Activated T-cell treated with anti-CD3 and anti-CD28 coated beads, Interleukin-2, amount 50 U/mL, for 24 hours (primary cell): Measurements from ENCODE around the gene SHISAL1.

ENCODE experiments used
- DNase-seq: peaks from one replicate; pipeline ENCODE4 v3.0.0-alpha.2; 2020
- H3K27ac Mint-ChIP-seq: 2 replicates; pipeline ENCODE4 v1.8.0; 2020; ENCODE audit warnings: mild to moderate bottlenecking, mixed read lengths
- H3K27me3 Mint-ChIP-seq: 2 replicates; pipeline ENCODE4 v1.8.0; 2020; ENCODE audit warnings: mixed read lengths
- H3K36me3 Mint-ChIP-seq: 2 replicates; pipeline ENCODE4 v1.8.0; 2020; ENCODE audit warnings: low read depth, mixed read lengths
- H3K4me1 Mint-ChIP-seq: 2 replicates; pipeline ENCODE4 v1.8.0; 2020; ENCODE audit warnings: low read depth, mixed read lengths
- H3K4me3 Mint-ChIP-seq: 2 replicates; pipeline ENCODE4 v1.8.0; 2020; ENCODE audit warnings: mild to moderate bottlenecking, moderate library complexity, mixed read lengths
- H3K9me3 Mint-ChIP-seq: 2 replicates; pipeline ENCODE4 v1.8.0; 2020; ENCODE audit warnings: mixed read lengths

Gene SHISAL1

GRCh38 chr22:44209343-44209742 lies 103.4 kb downstream of the SHISAL1 start:
- no peak overlapping the region for H3K4me3 Mint-ChIP-seq
- DNase-seq, result no peak
- H3K36me3 Mint-ChIP-seq, result peaks cover 34% of the 10 kb centered on the region
- no peak overlapping the region for H3K27ac Mint-ChIP-seq
- peaks cover 22% of the 10 kb centered on the region for H3K9me3 Mint-ChIP-seq
- H3K4me1 Mint-ChIP-seq, result peaks cover 2% of the 10 kb centered on the region
- H3K27me3 Mint-ChIP-seq, result no peaks in the 10 kb centered on the region

DNA sequence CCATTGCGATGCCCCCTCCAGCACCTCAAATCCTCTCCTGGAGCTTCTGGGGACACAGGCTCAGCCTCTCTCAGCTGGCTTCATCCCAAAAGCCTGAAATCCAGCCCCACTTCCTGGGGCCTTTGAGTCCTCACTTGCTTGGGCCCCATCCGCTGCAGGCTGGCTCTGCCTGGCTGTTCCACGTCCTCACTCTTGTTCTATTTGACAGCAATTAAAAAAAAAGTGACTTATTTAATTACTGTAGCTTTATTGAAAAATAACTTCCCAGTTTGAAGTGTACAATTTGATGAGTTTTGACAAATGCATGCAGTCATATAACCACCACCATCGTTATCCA lies 104.8 kb downstream of the SHISAL1 start:
- H3K27me3 Mint-ChIP-seq, result no peaks in the 10 kb centered on the region
- H3K27ac Mint-ChIP-seq, result no peak overlapping the region
- peaks cover 22% of the 10 kb centered on the region for H3K9me3 Mint-ChIP-seq
- no peak for DNase-seq
- peaks cover 2% of the 10 kb centered on the region for H3K4me1 Mint-ChIP-seq
- no peak overlapping the region for H3K4me3 Mint-ChIP-seq
- H3K36me3 Mint-ChIP-seq, result peaks cover 42% of the 10 kb centered on the region

GRCh38 chr22:44207173-44207980 lies 105.4 kb downstream of the SHISAL1 start:
- peaks cover 48% of the 10 kb centered on the region for H3K36me3 Mint-ChIP-seq
- DNase-seq, result no peak
- no peaks in the 10 kb centered on the region for H3K27me3 Mint-ChIP-seq
- no peak overlapping the region for H3K27ac Mint-ChIP-seq
- H3K4me3 Mint-ChIP-seq, result no peak overlapping the region
- peaks cover 22% of the 10 kb centered on the region for H3K9me3 Mint-ChIP-seq
- peaks cover 2% of the 10 kb centered on the region for H3K4me1 Mint-ChIP-seq

DNA sequence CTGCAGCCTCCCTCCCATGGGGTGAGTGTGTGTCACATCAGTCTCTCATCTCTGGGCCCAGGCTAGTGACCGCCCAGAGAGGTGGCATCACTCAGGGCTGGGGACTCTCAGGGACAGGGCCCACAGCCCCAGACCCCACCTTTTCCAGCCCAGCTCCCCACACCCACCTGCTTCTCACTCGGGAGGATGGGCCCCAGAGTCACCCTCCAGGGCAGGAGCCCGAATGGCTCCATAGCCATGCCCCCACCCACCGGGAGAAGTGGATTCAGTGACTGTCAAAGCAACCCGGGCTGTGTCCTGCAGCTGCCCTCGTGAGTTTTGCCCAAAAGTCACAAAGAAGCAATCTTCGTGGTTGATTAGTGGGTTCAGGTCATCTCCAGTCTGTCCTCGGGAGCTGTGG lies 106.1 kb downstream of the SHISAL1 start:
- H3K9me3 Mint-ChIP-seq, result peaks cover 22% of the 10 kb centered on the region
- peaks cover 54% of the 10 kb centered on the region for H3K36me3 Mint-ChIP-seq
- H3K4me3 Mint-ChIP-seq, result no peak overlapping the region
- H3K27me3 Mint-ChIP-seq, result no peaks in the 10 kb centered on the region
- H3K4me1 Mint-ChIP-seq, result peaks cover 2% of the 10 kb centered on the region
- no peak for DNase-seq
- no peak overlapping the region for H3K27ac Mint-ChIP-seq

GRCh38 chr22:44206330-44206645 lies 106.5 kb downstream of the SHISAL1 start:
- Mint-ChIP-seq H3K9me3 (peaks cover 22% of the 10 kb centered on the region), H3K36me3 (peaks cover 58% of the 10 kb centered on the region), H3K27ac (no peak overlapping the region), H3K4me1 (peaks cover 2% of the 10 kb centered on the region), H3K4me3 (no peak overlapping the region), H3K27me3 (no peaks in the 10 kb centered on the region)
- DNase-seq, result no peak

DNA sequence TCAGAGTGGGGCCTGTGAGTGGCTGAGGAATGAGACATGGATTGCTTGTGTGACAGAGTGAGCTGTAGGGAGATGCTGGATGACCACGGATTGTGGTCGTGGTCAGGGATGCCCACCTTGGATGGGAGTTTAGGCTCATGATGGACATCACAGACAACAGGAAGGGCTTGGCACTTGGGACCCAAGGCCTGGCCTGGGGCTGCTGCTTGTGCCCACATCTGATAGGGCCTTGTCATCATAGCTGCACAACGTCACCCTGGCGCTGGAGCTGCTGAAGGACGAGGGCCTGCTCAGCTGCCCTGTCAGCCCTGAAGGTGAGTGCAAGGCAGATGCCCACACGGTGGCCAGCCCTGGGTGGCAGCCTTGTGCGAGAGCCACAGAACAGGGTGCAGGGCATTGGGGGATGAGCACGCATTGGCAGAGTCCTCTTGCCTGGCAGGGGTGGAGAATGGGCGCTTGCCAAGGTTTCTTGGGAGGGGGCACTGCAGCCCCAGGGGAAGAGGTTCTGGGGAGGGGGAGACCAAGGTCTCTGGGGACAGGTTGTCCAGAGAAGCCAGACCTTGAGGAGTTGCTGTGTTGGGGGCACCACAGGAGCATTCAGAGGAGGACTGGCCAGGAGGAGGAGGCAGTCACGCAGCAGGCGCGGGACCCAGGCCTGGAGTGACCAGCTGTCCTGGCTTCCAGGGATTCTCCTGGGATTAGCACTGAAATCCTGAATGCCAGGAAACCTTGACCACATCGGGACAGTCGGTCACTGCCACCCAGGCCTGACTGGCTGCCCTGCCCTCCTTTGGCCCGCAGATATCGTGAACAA lies 107.0 kb downstream of the SHISAL1 start:
- Mint-ChIP-seq H3K36me3 (peaks cover 62% of the 10 kb centered on the region), H3K27ac (no peak overlapping the region), H3K4me3 (no peak overlapping the region), H3K4me1 (peaks cover 2% of the 10 kb centered on the region), H3K27me3 (no peaks in the 10 kb centered on the region), H3K9me3 (peaks cover 18% of the 10 kb centered on the region)
- no peak for DNase-seq

DNA sequence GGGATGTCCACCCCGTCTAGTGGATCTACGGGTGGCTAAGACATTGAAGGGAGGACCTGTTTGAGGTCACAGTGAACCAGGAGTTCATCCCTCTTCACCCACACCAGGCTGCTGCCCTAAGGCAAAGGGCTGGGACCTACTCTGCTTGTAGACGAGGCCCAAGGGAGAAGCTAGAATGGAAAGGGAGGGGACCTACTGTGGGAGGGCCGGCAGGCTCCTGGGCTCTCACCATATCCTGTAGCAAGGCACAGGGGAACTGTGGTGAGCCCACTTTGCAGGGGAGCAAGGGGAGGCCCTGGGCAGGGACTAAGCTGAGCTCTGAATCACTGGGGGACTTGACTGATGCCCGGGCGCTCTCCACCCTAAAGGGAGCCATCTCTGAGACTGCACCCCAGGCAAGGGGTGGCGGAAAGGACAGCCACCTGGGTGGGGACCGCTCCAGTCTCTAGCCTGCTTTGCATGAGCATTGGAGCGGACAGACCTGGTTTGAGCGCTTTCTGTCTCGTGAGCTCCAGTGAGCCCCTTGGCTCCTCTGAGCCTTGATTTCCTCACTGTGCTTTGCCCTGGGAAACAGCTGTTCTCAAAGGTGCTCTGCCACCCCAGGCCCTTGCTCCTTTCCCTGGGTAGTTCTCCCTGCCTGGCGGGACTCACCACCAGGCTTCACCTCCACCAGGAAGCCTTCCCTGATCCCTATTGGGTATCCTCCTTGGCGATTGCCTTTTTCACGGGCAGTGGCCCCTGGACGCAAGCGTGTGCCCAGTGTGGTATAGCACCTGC lies 107.8 kb downstream of the SHISAL1 start:
- no peak overlapping the region for H3K27ac Mint-ChIP-seq
- H3K36me3 Mint-ChIP-seq, result peaks cover 67% of the 10 kb centered on the region
- H3K27me3 Mint-ChIP-seq, result no peaks in the 10 kb centered on the region
- peaks cover 15% of the 10 kb centered on the region for H3K9me3 Mint-ChIP-seq
- peaks cover 2% of the 10 kb centered on the region for H3K4me1 Mint-ChIP-seq
- no peak overlapping the region for H3K4me3 Mint-ChIP-seq
- no peak for DNase-seq

DNA sequence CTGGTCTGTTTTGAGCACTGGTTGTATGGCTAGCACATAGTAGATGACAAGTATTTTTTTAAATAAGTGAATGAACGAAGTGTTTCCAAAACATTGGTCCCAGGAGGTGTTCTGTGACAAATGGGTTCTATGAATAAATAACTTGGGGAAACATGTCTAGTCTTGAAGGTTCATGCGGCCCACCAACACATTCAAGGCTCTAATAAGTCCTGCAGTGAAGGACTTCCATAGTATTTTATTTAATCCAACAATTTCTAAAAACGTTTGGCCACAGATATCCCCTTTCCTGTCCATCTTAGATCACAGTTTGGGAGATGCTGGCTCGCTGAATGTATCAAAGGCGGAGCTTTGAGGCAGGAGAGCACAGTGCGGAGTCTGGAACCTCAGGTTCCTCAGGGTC lies 109.5 kb downstream of the SHISAL1 start:
- Mint-ChIP-seq H3K36me3 (peaks cover 67% of the 10 kb centered on the region), H3K4me3 (no peak overlapping the region), H3K4me1 (peaks cover 6% of the 10 kb centered on the region), H3K27ac (no peak overlapping the region), H3K9me3 (peaks cover 3% of the 10 kb centered on the region), H3K27me3 (no peaks in the 10 kb centered on the region)
- no peak for DNase-seq

DNA sequence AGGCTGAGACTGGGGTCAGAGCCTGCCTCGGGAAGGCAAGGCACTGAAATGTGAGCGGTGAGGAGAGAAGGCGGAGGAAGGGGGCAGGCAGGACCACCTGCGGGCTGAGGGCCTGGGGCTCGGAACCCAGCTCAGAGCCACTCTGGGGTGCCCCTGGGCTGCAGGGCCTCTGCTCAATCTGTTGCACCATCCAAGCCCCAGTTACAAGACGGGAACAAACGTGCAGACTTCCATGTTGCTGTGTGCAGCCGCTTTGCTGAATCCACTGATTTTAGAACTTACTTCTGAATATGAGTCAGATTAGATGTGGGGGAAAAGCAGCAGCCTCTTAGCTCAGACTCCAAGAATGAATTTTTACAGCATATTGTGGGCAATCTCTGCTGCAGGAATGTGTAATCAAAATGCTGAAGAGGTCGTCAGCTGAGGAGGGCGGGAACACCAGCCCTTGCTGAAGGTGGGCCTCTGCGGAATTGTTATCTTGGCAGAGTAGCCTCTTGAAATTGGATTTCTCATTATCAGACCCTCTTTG lies 110.4 kb downstream of the SHISAL1 start:
- Mint-ChIP-seq H3K27ac (no peak overlapping the region), H3K4me1 (peaks cover 6% of the 10 kb centered on the region), H3K36me3 (peaks cover 74% of the 10 kb centered on the region)

GRCh38 chr22:44201665-44202064 lies 111.1 kb downstream of the SHISAL1 start:
- no peak for DNase-seq
- H3K9me3 Mint-ChIP-seq, result no peaks in the 10 kb centered on the region
- no peak overlapping the region for H3K4me3 Mint-ChIP-seq
- H3K36me3 Mint-ChIP-seq, result peaks cover 77% of the 10 kb centered on the region
- peaks cover 6% of the 10 kb centered on the region for H3K4me1 Mint-ChIP-seq
- H3K27me3 Mint-ChIP-seq, result no peaks in the 10 kb centered on the region
- H3K27ac Mint-ChIP-seq, result no peak overlapping the region

More for the DNA sequence above, 110.4 kb downstream of the SHISAL1 start:
- Mint-ChIP-seq H3K4me3 (no peak overlapping the region), H3K9me3 (no peaks in the 10 kb centered on the region), H3K27me3 (no peaks in the 10 kb centered on the region)
- no peak for DNase-seq

GRCh38 chr22:44200855-44201550 lies 111.7 kb downstream of the SHISAL1 start:
- no peak for DNase-seq
- Mint-ChIP-seq H3K4me3 (no peak overlapping the region), H3K36me3 (peaks cover 80% of the 10 kb centered on the region), H3K27ac (peak overlapping the region; percentile 41), H3K9me3 (no peaks in the 10 kb centered on the region), H3K27me3 (no peaks in the 10 kb centered on the region), H3K4me1 (peaks cover 6% of the 10 kb centered on the region)

- no peak overlapping the region for H3K27ac Mint-ChIP-seq
- H3K9me3 Mint-ChIP-seq, result no peaks in the 10 kb centered on the region
- DNase-seq, result no peak
- H3K4me3 Mint-ChIP-seq, result no peak overlapping the region
- H3K27me3 Mint-ChIP-seq, result no peaks in the 10 kb centered on the region
- peaks cover 79% of the 10 kb centered on the region for H3K36me3 Mint-ChIP-seq
- peaks cover 6% of the 10 kb centered on the region for H3K4me1 Mint-ChIP-seq
These were observed 112.3 kb downstream of the SHISAL1 start for GRCh38 chr22:44200451-44200850.

GRCh38 chr22:44199866-44200265 lies 112.9 kb downstream of the SHISAL1 start:
- peaks cover 8% of the 10 kb centered on the region for H3K4me1 Mint-ChIP-seq
- no peak for DNase-seq
- H3K4me3 Mint-ChIP-seq, result no peak overlapping the region
- no peaks in the 10 kb centered on the region for H3K9me3 Mint-ChIP-seq
- peaks cover 82% of the 10 kb centered on the region for H3K36me3 Mint-ChIP-seq
- H3K27ac Mint-ChIP-seq, result no peak overlapping the region
- no peaks in the 10 kb centered on the region for H3K27me3 Mint-ChIP-seq

DNA sequence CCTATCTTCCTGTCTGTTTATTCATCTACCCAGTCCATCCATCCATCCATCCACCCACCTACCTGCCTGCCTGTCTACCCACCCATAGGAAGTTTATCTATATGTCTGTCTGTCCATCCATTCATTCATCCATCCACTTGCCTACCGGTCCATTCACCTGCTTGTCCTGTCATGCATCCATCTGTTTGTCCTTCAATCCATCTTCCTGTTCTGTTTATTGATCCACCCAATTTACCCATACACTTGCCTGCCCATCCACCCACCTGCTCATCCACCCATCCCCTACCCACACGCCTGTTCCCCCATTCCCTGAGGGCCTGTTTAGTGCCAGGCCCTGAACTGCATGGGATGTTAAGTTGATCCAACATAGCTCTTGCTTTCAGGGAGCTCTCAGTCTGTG lies 113.6 kb downstream of the SHISAL1 start:
- Mint-ChIP-seq H3K36me3 (peaks cover 83% of the 10 kb centered on the region), H3K4me3 (no peak overlapping the region)
- DNase-seq, result no peak

More for the DNA sequence above, 113.6 kb downstream of the SHISAL1 start:
- peaks cover 15% of the 10 kb centered on the region for H3K4me1 Mint-ChIP-seq
- no peaks in the 10 kb centered on the region for H3K27me3 Mint-ChIP-seq
- no peak overlapping the region for H3K27ac Mint-ChIP-seq
- no peaks in the 10 kb centered on the region for H3K9me3 Mint-ChIP-seq
